Cardiac muscle cell (in vitro differentiated cells and primary cell): ENCODE results near the gene SEC23B. TPM values are rescaled to one million over a fixed set of nuclear protein-coding genes. Genes with fewer than 3 reads are reported as not detected.
A peak's percentile ranks its signal among the peaks of the same experiment; 100 is the strongest.

Experiments
- DNase-seq, 2 donors: peaks; one replicate each; pipeline versions ENCODE4 v3.0.0 to v3.0.0-alpha.2; 2010 to 2017; ENCODE audit warnings: low read depth in 1 of 2, low spot score in 1 of 2
- H3K27ac ChIP-seq: fragments of 200-600 bp; sonication (generic); 2 replicates; pipeline ENCODE4 v1.5.1; 2016
- H3K27me3 ChIP-seq: fragments of 200-600 bp; sonication (generic); 2 replicates; pipeline ENCODE4 v1.6.0; 2016; ENCODE audit warnings: control low read depth
- H3K36me3 ChIP-seq: fragments of 200-600 bp; sonication (generic); 2 replicates; pipeline ENCODE4 v1.5.1; 2016; ENCODE audit warnings: control low read depth
- H3K4me1 ChIP-seq: fragments of 200-600 bp; sonication (generic); 2 replicates; pipeline ENCODE4 v1.8.1; 2017; ENCODE audit warnings: low read depth, mild to moderate bottlenecking, mixed run types
- H3K4me3 ChIP-seq: fragments of 200-600 bp; sonication (generic); 2 replicates; pipeline ENCODE4 v1.5.1; 2016; ENCODE audit warnings: mild to moderate bottlenecking
- H3K9me3 ChIP-seq: fragments of 200-600 bp; sonication (generic); 2 replicates; pipeline ENCODE4 v1.5.1; 2017; ENCODE audit warnings: low read depth, mild to moderate bottlenecking, control low read depth
- CTCF ChIP-seq: IDR thresholded peaks from 2 replicates; pipeline ENCODE4 v1.5.1; 2012; ENCODE audit warnings: low read depth, mild to moderate bottlenecking, low read length
- polyA plus RNA-seq: library from polyadenylated mRNA; unstranded; fragments of >200 nt; fragmentation: Nextera tagmentation; extraction: Ambion mirVana; gene quantifications from 2 replicates; pipeline ENCODE4 v1.2.1, GENCODE V29; 2016
- total RNA-seq: library from RNA; depleted of rRNA; stranded (reverse); fragments of >200 nt; gene quantifications from 2 replicates; pipeline ENCODE4 v1.2.3, GENCODE V29; 2016

Gene SEC23B
- 22.9 and 26.6 TPM in 2 replicates for total RNA-seq
- 28.9 and 33.7 TPM in 2 replicates for polyA plus RNA-seq

GRCh38 chr20:18507218-18508191 lies at the start of gene SEC23B:
TSS of gene SEC23B (plus strand) at chr20:18507940. CDS start at chr20:18510836, 2,896 bp downstream.
- Histone ChIP-seq H3K27me3 (no peaks in the 10 kb centered on the region), H3K4me1 (peaks cover 3% of the 10 kb centered on the region), H3K4me3 (peak within 1 kb of the TSS; percentile 58), H3K9me3 (no peaks in the 10 kb centered on the region), H3K27ac (peak within 1 kb of the TSS; percentile 96), H3K36me3 (peaks cover 28% of the 10 kb centered on the region)
- TF ChIP-seq CTCF, result no peak
- peak; percentile 98 for DNase-seq

- no peaks in the 10 kb centered on the region for H3K27me3 ChIP-seq
- no peak for TF ChIP-seq CTCF
These were observed 42.1 kb upstream of the SEC23B start for GRCh38 chr20:18465536-18466200.

GRCh38 chr20:18466574-18466893 lies 41.2 kb upstream of the SEC23B start:
- Histone ChIP-seq H3K4me1 (no peaks in the 10 kb centered on the region), H3K4me3 (peak overlapping the region; percentile 99), H3K27me3 (no peaks in the 10 kb centered on the region), H3K9me3 (no peaks in the 10 kb centered on the region), H3K36me3 (no peaks in the 10 kb centered on the region), H3K27ac (peak overlapping the region; percentile 47)
- TF ChIP-seq CTCF, result no peak
- DNase-seq, result no peak

More at GRCh38 chr20:18465536-18466200, 42.1 kb upstream of the SEC23B start:
- Histone ChIP-seq H3K27ac (peak overlapping the region; percentile 54), H3K4me3 (no peak overlapping the region), H3K4me1 (no peaks in the 10 kb centered on the region), H3K9me3 (no peaks in the 10 kb centered on the region), H3K36me3 (no peaks in the 10 kb centered on the region)
- no peak for DNase-seq

- H3K36me3 ChIP-seq, result no peaks in the 10 kb centered on the region
- H3K9me3 ChIP-seq, result no peaks in the 10 kb centered on the region
- no peak for TF ChIP-seq CTCF
- no peaks in the 10 kb centered on the region for H3K4me1 ChIP-seq
- H3K27ac ChIP-seq, result peak within 1 kb of the TSS; percentile 100
- H3K4me3 ChIP-seq, result peak within 1 kb of the TSS; percentile 99
- DNase-seq, result peak; percentile 96 to 97
- H3K27me3 ChIP-seq, result no peaks in the 10 kb centered on the region
These were observed 40.6 kb upstream of the SEC23B start, which contains the start of the genes DZANK1 and POLR3F for GRCh38 chr20:18466894-18467730. TSS of gene DZANK1 (minus strand) at chr20:18467030. CDS start at chr20:18465358, 1,672 bp downstream. TSS of gene POLR3F (plus strand) at chr20:18467390. CDS start at chr20:18467507, 117 bp downstream.

- no peak overlapping the region for H3K4me3 ChIP-seq
- H3K27me3 ChIP-seq, result no peaks in the 10 kb centered on the region
- H3K27ac ChIP-seq, result no peak overlapping the region
- H3K4me1 ChIP-seq, result no peaks in the 10 kb centered on the region
- TF ChIP-seq CTCF, result no peak
- H3K9me3 ChIP-seq, result no peaks in the 10 kb centered on the region
- DNase-seq, result no peak
- H3K36me3 ChIP-seq, result peaks cover 56% of the 10 kb centered on the region
These were observed 30.5 kb upstream of the SEC23B start for GRCh38 chr20:18477218-18477617.
